RWPE1 (cell line): ENCODE data around the gene OR10A3.

Experiments
- CTCF ChIA-PET: fragments of 350-600 bp; sonication (Branson Sonifier 250); formaldehyde crosslinking; extraction: SDS; loops from one replicate; lab custom pipeline; 2021; lab: Yijun Ruan, JAX
- POLR2A ChIA-PET: fragments of 400-600 bp; formaldehyde crosslinking; extraction: SDS; loops from one replicate; lab custom pipeline; 2020; ENCODE audit warnings: antibody characterized with exemption; ENCODE audit not compliant: low non-redundant PET; lab: Yijun Ruan, JAX
- DNase-seq: peaks from one replicate; pipeline ENCODE4 v3.0.0; 2012; ENCODE audit warnings: low spot score
- H3K27ac ChIP-seq: fragments of 450-650 bp; 2 replicates; pipeline ENCODE4 v1.5.1; 2017
- CTCF ChIP-seq: fragments of 450-650 bp; conservative IDR thresholded peaks from 2 replicates; pipeline ENCODE4 v1.5.1; 2017; ENCODE audit warnings: low read depth, mild to moderate bottlenecking

Gene OR10A3

DNA sequence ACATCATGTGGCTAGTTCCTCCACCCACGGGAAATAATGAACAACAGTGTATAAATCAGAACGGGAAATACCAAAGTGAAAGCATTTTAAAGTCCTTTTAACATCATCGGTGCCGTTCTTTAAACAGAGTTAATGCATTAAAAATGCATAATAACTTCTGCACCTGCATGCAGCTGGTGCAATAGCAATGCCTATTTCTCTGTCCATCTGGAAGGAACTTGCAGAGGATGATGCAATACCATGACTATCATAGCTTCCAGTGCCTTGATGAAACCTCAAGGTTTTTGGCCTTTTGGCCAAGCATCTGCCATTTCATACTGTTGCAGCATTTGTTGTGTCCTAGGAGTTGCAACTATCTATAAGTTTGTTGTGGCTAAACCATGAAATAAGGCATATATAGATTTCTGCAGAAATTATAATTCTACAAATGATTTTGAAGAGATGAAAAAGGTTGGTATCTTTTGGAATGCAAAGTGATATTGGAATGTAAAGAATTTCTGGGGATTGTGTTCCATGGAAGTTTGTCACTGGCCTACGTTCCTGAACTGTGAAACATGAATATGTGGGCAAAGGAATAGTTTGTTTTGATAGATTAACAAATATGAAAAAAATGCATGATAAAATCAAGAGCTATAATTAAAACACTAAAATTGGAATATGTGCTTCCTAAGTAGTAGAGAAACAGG lies 35.9 kb upstream of the OR10A3 start:
- no peak for DNase-seq
- CTCF ChIA-PET, result interaction anchor here (1.0 to 1.4 kb wide), 2 partner anchors 9 kb away, joined by 5 to 9 read pairs; partner anchors contain the start of gene EIF3F
- POLR2A ChIA-PET, result interaction anchor here (0.6 kb wide), 1 partner anchor 103 kb away, joined by 5 read pairs; no protein-coding TSS in a partner anchor

DNA sequence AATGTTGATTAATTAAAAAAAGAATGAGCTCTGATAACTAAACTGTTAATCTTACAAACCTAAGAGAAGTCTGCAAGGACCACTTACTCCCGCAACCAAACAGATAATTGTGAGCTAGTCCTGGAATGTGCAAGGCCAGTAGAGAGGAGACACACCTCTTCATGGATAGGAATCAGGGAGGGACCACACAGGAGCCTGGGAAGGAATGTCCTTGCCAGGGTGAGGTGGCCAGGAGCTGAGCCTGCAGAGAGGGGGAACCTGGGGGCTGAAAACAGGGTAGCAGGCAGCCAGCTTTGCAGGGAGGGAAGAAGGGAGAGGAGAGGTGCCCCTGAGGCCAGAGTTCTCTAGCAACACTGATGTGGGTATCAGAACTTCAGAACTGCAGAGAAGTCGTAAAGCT lies 33.2 kb upstream of the OR10A3 start:
- TF ChIP-seq CTCF, result no peak
- H3K27ac ChIP-seq, result no peak overlapping the region
- POLR2A ChIA-PET, result no interaction called here
- no peak for DNase-seq
- CTCF ChIA-PET, result interaction anchor here (0.6 kb wide), 1 partner anchor 81 kb away, joined by 3 read pairs; no protein-coding TSS in a partner anchor

More for the DNA sequence above, 35.9 kb upstream of the OR10A3 start:
- TF ChIP-seq CTCF, result no peak
- H3K27ac ChIP-seq, result no peak overlapping the region

- POLR2A ChIA-PET, result no interaction called here
- no peak for DNase-seq
- H3K27ac ChIP-seq, result no peak overlapping the region
- no peak for TF ChIP-seq CTCF
- CTCF ChIA-PET, result no interaction called here
Measured at GRCh38 chr11:7973011-7973410, 31.5 kb upstream of the OR10A3 start.

DNA sequence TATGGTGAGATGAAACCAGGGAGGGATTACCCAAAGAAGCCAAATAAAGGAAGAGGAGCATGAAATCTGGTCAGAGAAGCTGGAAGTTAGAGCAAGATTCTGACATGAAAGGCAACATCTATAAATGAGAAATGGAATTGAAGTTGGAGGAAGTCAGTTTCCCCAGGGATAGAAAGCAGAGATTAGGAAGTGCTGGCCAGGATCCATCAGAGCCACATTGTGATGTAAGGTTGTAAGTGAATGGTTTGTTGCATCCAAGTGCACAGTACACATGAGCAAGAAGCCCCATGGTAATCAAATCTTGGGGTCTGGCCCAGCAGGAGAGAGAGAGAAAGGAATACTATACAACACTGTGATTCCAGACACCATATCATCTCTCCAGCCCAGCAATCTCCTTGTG lies 30.3 kb upstream of the OR10A3 start:
- H3K27ac ChIP-seq, result no peak overlapping the region
- no peak for DNase-seq
- ChIA-PET CTCF (no interaction called here), POLR2A (no interaction called here)
- TF ChIP-seq CTCF, result no peak

- no peak for TF ChIP-seq CTCF
- POLR2A ChIA-PET, result no interaction called here
- CTCF ChIA-PET, result interaction anchor here (0.6 kb wide), 1 partner anchor 122 kb away, joined by 3 read pairs; no protein-coding TSS in a partner anchor
- DNase-seq, result no peak
- no peak overlapping the region for H3K27ac ChIP-seq
Measured at GRCh38 chr11:7969756-7970646, 28.5 kb upstream of the OR10A3 start.

DNA sequence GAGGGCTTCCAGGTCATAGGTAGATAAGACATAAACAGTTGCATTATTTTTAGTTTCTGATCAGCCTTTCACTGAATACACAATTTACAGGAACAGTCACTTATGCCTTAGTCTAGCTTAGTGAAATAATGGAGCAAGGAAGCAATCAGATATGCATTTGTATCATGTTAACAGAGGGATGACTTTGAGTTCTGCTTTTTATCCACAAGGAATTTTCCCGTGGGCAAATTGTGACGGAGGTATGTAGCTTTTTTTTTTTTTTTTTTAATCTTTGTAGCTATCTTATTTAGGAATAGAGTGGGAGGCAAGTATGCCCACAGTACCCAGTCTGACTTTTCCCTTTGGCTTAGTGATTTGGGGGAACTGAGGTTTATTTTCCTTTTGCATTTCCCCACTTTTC lies 27.2 kb upstream of the OR10A3 start:
- ChIA-PET POLR2A (no interaction called here), CTCF (interaction anchor here (0.8 kb wide), 2 partner anchors 9 to 18 kb away, joined by 3 to 5 read pairs; no protein-coding TSS in a partner anchor)
- no peak overlapping the region for H3K27ac ChIP-seq
- TF ChIP-seq CTCF, result no peak
- DNase-seq, result no peak
